Mammary epithelial cell (primary cell): Measurements from ENCODE around the gene ABAT.

Experiments used
- EZH2 ChIP-seq: IDR thresholded peaks from 2 replicates; pipeline ENCODE4 v1.6.1; 2012; ENCODE audit warnings: low read length, inconsistent platforms, borderline replicate concordance
- TF ChIP-seq, protein P1 (sequence below), 2 donors: IDR thresholded peaks in 1 of 2; conservative IDR thresholded peaks in 1 of 2; 2 replicates each; pipeline ENCODE4 v1.5.1; 2011 to 2012; ENCODE audit warnings: inconsistent platforms in 2 of 2, low read length in 2 of 2, mild to moderate bottlenecking in 2 of 2, control low read depth in 1 of 2, low read depth in 1 of 2; ENCODE audit not compliant: insufficient read depth in 1 of 2; ENCODE audit errors: extremely low read depth in 1 of 2

DNA sequence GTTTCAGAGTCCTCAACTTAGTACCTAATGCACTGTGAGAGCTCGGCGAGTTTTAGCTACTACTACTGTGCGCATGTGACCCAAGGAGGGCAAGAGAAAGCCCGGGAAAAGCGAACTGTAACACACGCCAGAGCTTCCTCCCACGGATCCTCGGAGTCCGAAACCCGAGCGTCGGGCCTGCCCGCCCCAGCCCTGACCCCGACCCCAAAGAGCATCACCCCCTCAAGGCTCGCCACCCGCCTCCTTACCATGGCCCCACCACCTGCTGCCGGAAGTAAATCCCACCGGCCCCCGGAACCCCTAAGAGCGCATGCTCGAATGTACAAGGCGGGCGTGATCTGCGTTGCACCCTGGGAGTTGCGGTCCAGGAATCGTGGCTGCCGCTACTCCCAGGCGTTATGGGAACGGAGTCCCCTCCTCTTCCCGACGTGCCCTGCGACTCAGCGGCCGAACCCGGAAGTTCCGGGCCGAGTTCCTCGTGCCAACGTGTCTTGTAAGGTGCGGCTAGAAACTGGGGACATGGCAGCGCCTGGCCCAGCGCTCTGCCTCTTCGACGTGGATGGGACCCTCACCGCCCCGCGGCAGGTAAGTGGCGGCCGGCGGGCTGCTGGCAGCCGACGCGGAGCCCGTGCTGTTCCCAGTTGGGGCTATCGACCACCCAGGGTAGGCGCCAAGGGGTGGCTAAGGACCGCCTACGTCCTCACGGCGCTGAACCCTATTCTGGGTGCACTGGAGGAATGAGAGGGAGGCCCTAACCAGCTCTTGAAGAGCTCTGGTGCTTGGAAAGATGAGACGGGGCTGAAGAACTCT lies 123.2 kb downstream of the ABAT start, which contains the start of the genes PMM2 and TMEM186:
- TF ChIP-seq, protein P1, sequence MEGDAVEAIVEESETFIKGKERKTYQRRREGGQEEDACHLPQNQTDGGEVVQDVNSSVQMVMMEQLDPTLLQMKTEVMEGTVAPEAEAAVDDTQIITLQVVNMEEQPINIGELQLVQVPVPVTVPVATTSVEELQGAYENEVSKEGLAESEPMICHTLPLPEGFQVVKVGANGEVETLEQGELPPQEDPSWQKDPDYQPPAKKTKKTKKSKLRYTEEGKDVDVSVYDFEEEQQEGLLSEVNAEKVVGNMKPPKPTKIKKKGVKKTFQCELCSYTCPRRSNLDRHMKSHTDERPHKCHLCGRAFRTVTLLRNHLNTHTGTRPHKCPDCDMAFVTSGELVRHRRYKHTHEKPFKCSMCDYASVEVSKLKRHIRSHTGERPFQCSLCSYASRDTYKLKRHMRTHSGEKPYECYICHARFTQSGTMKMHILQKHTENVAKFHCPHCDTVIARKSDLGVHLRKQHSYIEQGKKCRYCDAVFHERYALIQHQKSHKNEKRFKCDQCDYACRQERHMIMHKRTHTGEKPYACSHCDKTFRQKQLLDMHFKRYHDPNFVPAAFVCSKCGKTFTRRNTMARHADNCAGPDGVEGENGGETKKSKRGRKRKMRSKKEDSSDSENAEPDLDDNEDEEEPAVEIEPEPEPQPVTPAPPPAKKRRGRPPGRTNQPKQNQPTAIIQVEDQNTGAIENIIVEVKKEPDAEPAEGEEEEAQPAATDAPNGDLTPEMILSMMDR (conservative IDR thresholded peaks at IDR 0.05 in 1 of 2, IDR thresholded peaks at IDR 0.05 in 1 of 2; ENCODE audit: extremely low read depth in 1 of 2, insufficient read depth in 1 of 2, low read depth in 1 of 2, low read length in 2 of 2) = no peak
- TF ChIP-seq EZH2 = no peak
